Heart right ventricle (tissue), 16 donors: Measurements from ENCODE around the gene KRT76. TPM values are rescaled to one million over a fixed set of nuclear protein-coding genes. Genes with fewer than 3 reads are reported as not detected.
"Not testable (repeated sequence)": the region's sequence is repeated elsewhere in the genome, so short reads cannot be mapped to it uniquely, and the experiment has no call there.

Source experiments
- ATAC-seq, 8 donors: fragments of 200-7000 bp; cut with Tn5 transposase; one replicate each; pipeline ENCODE4 v1.9.1; 2020; ENCODE audit warnings: mild to moderate bottlenecking in 8 of 8, moderate library complexity in 8 of 8, moderate number of reproducible peaks in 1 of 8
- DNase-seq, 2 donors: peaks; one replicate each; pipeline ENCODE4 v3.0.0-alpha.2; 2020
- H3K27ac ChIP-seq, 10 donors: fragments of 200-600 bp; sonication (generic) in 2 of 10; one replicate each; pipeline versions ENCODE4 v1.5.0 to v1.8.0; 2020 to 2022; ENCODE audit warnings: mild to moderate bottlenecking in 3 of 10
- H3K27me3 ChIP-seq, 7 donors: fragments of 200-600 bp; one replicate each; pipeline ENCODE4 v1.8.0; 2021 to 2022; ENCODE audit warnings: mild to moderate bottlenecking in 2 of 7
- H3K36me3 ChIP-seq, 9 donors: fragments of 200-600 bp; sonication (generic) in 1 of 9; one replicate each; pipeline versions ENCODE4 v1.5.0 to v1.8.0; 2020 to 2022; ENCODE audit warnings: mild to moderate bottlenecking in 2 of 9
- H3K4me1 ChIP-seq, 9 donors: fragments of 200-600 bp; sonication (generic) in 1 of 9; one replicate each; pipeline versions ENCODE4 v1.5.0 to v1.8.0; 2020 to 2022; ENCODE audit warnings: mild to moderate bottlenecking in 4 of 9
- H3K4me3 ChIP-seq, 10 donors: fragments of 200-600 bp; sonication (generic) in 2 of 10; one replicate each; pipeline versions ENCODE4 v1.5.0 to v1.8.0; 2020 to 2022; ENCODE audit warnings: mild to moderate bottlenecking in 7 of 10, moderate library complexity in 2 of 10
- H3K9me3 ChIP-seq, 11 donors: fragments of 200-600 bp in 10 of 11; sonication (generic) in 2 of 11; one replicate each; pipeline versions ENCODE4 v1.5.0 to v1.8.0; 2013 to 2022; ENCODE audit warnings: mild to moderate bottlenecking in 2 of 11, control low read depth in 1 of 11, moderate library complexity in 1 of 11
- CTCF ChIP-seq, 9 donors: fragments of 200-600 bp; sonication (generic) in 2 of 9; IDR thresholded peaks; one replicate each; pipeline versions ENCODE4 v1.5.0 to v1.8.0; 2021 to 2022; ENCODE audit warnings: antibody characterized with exemption in 9 of 9, mild to moderate bottlenecking in 5 of 9, moderate library complexity in 1 of 9
- WGBS, 2 donors: extraction: QIAGEN DNeasy Blood & Tissue Kit; methylation state at CpG; one replicate each; pipeline ENCODE4 v1.1.7; 2013; ENCODE audit warnings: inconsistent platforms in 1 of 2; 5-methylcytosine and 5-hydroxymethylcytosine counted together
- intact Hi-C, 10 donors: fragments of 100-400 bp; cut with DNase I; formaldehyde crosslinking; loops; one replicate each; pipeline versions ENCODE4 v1.11.1 to v1.14.2; 2022
- polyA plus RNA-seq, 2 donors: library from polyadenylated mRNA; stranded (reverse); fragments of 200-250 nt; gene quantifications; one replicate each; pipeline ENCODE4 v1.2.3, GENCODE V29; 2013
- total RNA-seq, 10 donors: library from RNA; stranded (reverse); fragmentation: NEBNext Ultra II Directional in 3 of 10; extraction: Animal tissue kit (Norgen Biotek cat#: 25700) in 3 of 10; gene quantifications; one replicate each; pipeline versions ENCODE4 v1.2.1 to v1.2.4, GENCODE V29; 2021 to 2023
- donor health status: Arrhythmogenic right ventricular cardiomyopathy.
- donor health status: ischemic (EF 13 %, LVEDD 7.1; RV severe dilation, severe dysfunction).
- donor health status: healthy with polysubstance abuse.
- donor health status: DM: no; HTN: yes; CAD: no.
- donor health status: DM: no; HTN: no; CAD: no.
- donor health status: ischemic (EF 25% LVEDD 6.9; RV normal size, moderate dysfunction).
- donor health status: ischemic (EF 25% LVEDD 5.7; RV mildly dilated, moderate dysfunction).
- donor health status: healthy.
- donor health status: DM: yes; HTN: yes; CAD: no.
- donor health status: Ischemic cardiomyopathy.
- donor health status: ischemic (EF 35%, LVEDD 5.7; RV mildly dilated, moderate dysfunction).
- donor health status: nonischemic (EF 11% LVEDD 7.7; RV severe dilation, severe dysfunction).
- donor health status: DM: yes; HTN: yes; CAD: no.
- donor health status: PGD.
- donor health status: ischemic (EF 29% LVEDD 5.4; RV normal size, mild dysfunction).
- donor health status: nonischemic (EF 23%, LVEDD 6.1; RV moderate dilation, normal function).

Gene KRT76
- total and polyA plus RNA-seq, 12 donors: not detected

GRCh38 chr12:52795694-52796428 is 18.7 kb upstream of the KRT76 start, which contains the start of gene KRT3:
Gene KRT3, minus strand, starts transcription at chr12:52796117. Its CDS starts 75 bp downstream, at chr12:52796042.
- intact Hi-C loops: no loop called here
- DNase-seq (no peak), ATAC-seq (no peak)
- WGBS, 2 donors: 88 to 92% methylated on average over 17 of the region's 17 CpGs
- Histone ChIP-seq H3K4me3 (no peak within 1 kb of the TSS), H3K27ac (no peak within 1 kb of the TSS), H3K36me3 (no peaks in the 10 kb centered on the region), H3K4me1 (no peaks in the 10 kb centered on the region), H3K9me3 (no peaks in the 10 kb centered on the region), H3K27me3 (peaks cover 0 to 44% (median 20%) of the 10 kb centered on the region in 7 donors)
- TF ChIP-seq CTCF (IDR thresholded peaks at IDR 0.05): no peak

DNA sequence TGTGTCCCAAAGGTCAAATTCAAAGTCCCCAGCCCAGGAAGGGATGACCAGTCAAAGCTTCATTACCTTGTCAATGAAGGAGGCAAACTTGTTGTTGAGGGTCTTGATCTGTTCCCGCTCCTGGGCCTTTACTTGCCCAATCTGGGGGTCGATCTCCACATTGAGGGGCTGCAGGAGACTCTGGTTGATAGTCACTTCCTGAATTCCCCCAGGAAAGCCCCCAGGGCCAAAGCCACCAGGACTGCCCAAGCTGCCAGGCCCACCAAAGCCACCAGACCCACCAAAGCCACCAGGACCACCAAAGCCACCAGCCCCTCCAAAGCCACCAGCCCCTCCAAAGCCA is 18.2 kb upstream of the KRT76 start:
- not testable (repeated sequence) for ATAC-seq
- 94% methylated on average over 2 of the region's 2 CpGs for WGBS, 2 donors

GRCh38 chr12:52794479-52795331 is 17.6 kb upstream of the KRT76 start:
- no peak overlapping the region for H3K4me3 ChIP-seq
- no peak for ATAC-seq
- H3K9me3 ChIP-seq: no peaks in the 10 kb centered on the region
- WGBS, 2 donors: 82 to 85% methylated on average over 5 of the region's 5 CpGs
- intact Hi-C loops: no loop called here
- DNase-seq: no peak
- H3K27ac ChIP-seq: no peak overlapping the region
- peaks cover 0 to 5% (median 0%) of the 10 kb centered on the region in 9 donors for H3K4me1 ChIP-seq
- H3K27me3 ChIP-seq: peaks cover 0 to 56% (median 32%) of the 10 kb centered on the region in 7 donors
- TF ChIP-seq CTCF (IDR thresholded peaks at IDR 0.05): no peak
- H3K36me3 ChIP-seq: no peaks in the 10 kb centered on the region

More for the DNA sequence above, 18.2 kb upstream of the KRT76 start:
- intact Hi-C loops, H3K4me3 ChIP-seq, H3K36me3 ChIP-seq, H3K4me1 ChIP-seq, H3K9me3 ChIP-seq, H3K27ac ChIP-seq, DNase-seq: not testable (repeated sequence)
- H3K27me3 ChIP-seq: peaks cover 0 to 50% (median 26%) of the 10 kb centered on the region in 7 donors

DNA sequence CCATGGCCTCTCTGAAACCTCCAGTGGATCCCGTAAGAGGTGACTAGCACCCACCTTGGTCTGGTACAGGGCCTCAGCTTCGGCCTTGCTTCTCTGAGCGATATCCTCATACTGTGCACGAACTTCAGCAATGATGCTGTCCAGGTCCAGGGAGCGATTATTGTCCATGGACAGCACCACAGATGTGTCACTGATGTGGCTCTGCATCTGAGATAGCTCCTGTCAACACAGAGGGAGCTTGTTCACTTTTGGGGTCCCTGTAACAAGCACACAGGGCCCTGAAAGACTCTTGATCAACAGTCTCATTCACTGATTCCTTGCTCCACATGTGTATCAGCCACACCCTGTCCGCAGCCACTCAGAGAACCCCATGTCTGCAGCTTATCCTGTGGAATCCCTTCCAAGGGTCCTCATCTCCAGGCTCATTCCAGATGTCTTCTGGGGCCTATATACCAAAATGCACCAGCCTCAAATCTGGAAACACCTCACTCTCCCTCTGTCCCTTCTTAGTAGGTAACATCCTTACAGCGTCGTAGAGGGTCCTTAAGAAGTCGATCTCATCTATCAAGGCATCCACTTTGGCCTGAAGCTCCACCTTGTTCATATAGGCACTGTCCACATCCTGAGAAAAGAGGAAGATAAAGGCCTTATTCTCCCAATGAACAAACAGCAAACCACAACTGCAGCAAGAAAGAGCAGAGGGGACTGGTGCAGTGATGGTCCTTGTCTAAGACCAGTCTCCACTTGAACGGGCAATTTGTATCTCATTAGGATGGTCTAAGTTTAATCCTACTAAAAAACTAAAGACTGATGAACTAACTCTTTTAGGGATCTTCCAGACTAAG is 15.3 kb upstream of the KRT76 start:
- H3K27ac ChIP-seq: no peak overlapping the region

More for the DNA sequence above, 15.3 kb upstream of the KRT76 start:
- TF ChIP-seq CTCF (IDR thresholded peaks at IDR 0.05): no peak
- 80 to 88% methylated on average over 10 of the region's 10 CpGs for WGBS, 2 donors
- DNase-seq (no peak), ATAC-seq (no peak)
- Histone ChIP-seq H3K9me3 (no peaks in the 10 kb centered on the region), H3K4me1 (peaks cover 0 to 6% (median 0%) of the 10 kb centered on the region in 9 donors), H3K36me3 (no peaks in the 10 kb centered on the region), H3K4me3 (no peak overlapping the region), H3K27me3 (peaks cover 0 to 74% (median 45%) of the 10 kb centered on the region in 7 donors)
- intact Hi-C loops: no loop called here
